NCI-H146 treated with DMSO at 0.1 percent for 48 hours (cell line): ENCODE measurements around the gene GAGE12E.
"Not testable (repeated sequence)": the region's sequence is repeated elsewhere in the genome, so short reads cannot be mapped to it uniquely, and the experiment has no call there.

Source experiments
- DNase-seq: peaks from one replicate; lab custom pipeline; 2025; ENCODE audit not compliant: unreplicated experiment; lab: John Stamatoyannopoulos, UW

GAGE12E gene, protein sequence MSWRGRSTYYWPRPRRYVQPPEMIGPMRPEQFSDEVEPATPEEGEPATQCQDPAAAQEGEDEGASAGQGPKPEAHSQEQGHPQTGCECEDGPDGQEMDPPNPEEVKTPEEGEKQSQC

DNA sequence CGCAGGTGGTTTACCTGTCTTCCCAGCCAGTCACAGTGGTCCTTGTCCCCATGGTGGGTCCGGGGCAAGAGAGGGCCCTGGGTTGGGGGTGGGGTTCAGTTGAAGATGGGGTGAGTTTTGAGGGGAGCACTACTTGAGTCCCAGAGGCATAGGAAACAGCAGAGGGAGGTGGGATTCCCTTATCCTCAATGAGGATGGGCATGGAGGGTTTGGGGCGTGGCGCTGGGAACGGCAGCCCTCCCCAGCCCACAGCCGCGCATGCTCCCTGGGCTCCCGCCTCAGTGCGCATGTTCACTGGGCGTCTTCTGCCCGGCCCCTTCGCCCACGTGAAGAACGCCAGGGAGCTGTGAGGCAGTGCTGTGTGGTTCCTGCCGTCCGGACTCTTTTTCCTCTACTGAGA is at the start of gene GAGE12E:
Gene GAGE12E, plus strand, starts transcription at position 301 of the 400 bp plus-strand sequence. CDS start 1,155 bp downstream, outside the sequence.
- not testable (repeated sequence) for DNase-seq

DNA sequence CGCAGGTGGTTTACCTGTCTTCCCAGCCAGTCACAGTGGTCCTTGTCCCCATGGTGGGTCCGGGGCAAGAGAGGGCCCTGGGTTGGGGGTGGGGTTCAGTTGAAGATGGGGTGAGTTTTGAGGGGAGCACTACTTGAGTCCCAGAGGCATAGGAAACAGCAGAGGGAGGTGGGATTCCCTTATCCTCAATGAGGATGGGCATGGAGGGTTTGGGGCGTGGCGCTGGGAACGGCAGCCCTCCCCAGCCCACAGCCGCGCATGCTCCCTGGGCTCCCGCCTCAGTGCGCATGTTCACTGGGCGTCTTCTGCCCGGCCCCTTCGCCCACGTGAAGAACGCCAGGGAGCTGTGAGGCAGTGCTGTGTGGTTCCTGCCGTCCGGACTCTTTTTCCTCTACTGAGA is 19.2 kb upstream of the GAGE12E start, which contains the start of gene GAGE12C:
Gene GAGE12C, plus strand, starts transcription at position 301 of the 400 bp plus-strand sequence. CDS start 1,155 bp downstream, outside the sequence.
- DNase-seq, result not testable (repeated sequence)

DNA sequence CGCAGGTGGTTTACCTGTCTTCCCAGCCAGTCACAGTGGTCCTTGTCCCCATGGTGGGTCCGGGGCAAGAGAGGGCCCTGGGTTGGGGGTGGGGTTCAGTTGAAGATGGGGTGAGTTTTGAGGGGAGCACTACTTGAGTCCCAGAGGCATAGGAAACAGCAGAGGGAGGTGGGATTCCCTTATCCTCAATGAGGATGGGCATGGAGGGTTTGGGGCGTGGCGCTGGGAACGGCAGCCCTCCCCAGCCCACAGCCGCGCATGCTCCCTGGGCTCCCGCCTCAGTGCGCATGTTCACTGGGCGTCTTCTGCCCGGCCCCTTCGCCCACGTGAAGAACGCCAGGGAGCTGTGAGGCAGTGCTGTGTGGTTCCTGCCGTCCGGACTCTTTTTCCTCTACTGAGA is 9.7 kb upstream of the GAGE12E start, which contains the start of gene GAGE12D:
Gene GAGE12D, plus strand, starts transcription at position 301 of the 400 bp plus-strand sequence. CDS start 1,155 bp downstream, outside the sequence.
- not testable (repeated sequence) for DNase-seq

DNA sequence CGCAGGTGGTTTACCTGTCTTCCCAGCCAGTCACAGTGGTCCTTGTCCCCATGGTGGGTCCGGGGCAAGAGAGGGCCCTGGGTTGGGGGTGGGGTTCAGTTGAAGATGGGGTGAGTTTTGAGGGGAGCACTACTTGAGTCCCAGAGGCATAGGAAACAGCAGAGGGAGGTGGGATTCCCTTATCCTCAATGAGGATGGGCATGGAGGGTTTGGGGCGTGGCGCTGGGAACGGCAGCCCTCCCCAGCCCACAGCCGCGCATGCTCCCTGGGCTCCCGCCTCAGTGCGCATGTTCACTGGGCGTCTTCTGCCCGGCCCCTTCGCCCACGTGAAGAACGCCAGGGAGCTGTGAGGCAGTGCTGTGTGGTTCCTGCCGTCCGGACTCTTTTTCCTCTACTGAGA is 9.5 kb downstream of the GAGE12E start, which contains the start of gene GAGE12F:
Gene GAGE12F, plus strand, starts transcription at position 301 of the 400 bp plus-strand sequence. CDS start 1,155 bp downstream, outside the sequence.
- DNase-seq, result not testable (repeated sequence)

GRCh38 chrX:49568728-49569127 is 17.6 kb downstream of the GAGE12E start:
- DNase-seq, result not testable (repeated sequence)

GRCh38 chrX:49569152-49569551 is 18.1 kb downstream of the GAGE12E start:
- DNase-seq, result not testable (repeated sequence)

DNA sequence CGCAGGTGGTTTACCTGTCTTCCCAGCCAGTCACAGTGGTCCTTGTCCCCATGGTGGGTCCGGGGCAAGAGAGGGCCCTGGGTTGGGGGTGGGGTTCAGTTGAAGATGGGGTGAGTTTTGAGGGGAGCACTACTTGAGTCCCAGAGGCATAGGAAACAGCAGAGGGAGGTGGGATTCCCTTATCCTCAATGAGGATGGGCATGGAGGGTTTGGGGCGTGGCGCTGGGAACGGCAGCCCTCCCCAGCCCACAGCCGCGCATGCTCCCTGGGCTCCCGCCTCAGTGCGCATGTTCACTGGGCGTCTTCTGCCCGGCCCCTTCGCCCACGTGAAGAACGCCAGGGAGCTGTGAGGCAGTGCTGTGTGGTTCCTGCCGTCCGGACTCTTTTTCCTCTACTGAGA is 19.0 kb downstream of the GAGE12E start, which contains the start of gene GAGE12G:
Gene GAGE12G, plus strand, starts transcription at position 301 of the 400 bp plus-strand sequence. CDS start 1,155 bp downstream, outside the sequence.
- DNase-seq, result not testable (repeated sequence)

- DNase-seq, result not testable (repeated sequence)
Measured at GRCh38 chrX:49579649-49580048, 28.6 kb downstream of the GAGE12E start, which contains the start of gene GAGE12H. Gene GAGE12H, plus strand, starts transcription at chrX:49579949. Its CDS starts 1,155 bp downstream, at chrX:49581104.

DNA sequence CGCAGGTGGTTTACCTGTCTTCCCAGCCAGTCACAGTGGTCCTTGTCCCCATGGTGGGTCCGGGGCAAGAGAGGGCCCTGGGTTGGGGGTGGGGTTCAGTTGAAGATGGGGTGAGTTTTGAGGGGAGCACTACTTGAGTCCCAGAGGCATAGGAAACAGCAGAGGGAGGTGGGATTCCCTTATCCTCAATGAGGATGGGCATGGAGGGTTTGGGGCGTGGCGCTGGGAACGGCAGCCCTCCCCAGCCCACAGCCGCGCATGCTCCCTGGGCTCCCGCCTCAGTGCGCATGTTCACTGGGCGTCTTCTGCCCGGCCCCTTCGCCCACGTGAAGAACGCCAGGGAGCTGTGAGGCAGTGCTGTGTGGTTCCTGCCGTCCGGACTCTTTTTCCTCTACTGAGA is 38.1 kb downstream of the GAGE12E start, which contains the start of gene GAGE2A:
Gene GAGE2A, plus strand, starts transcription at position 301 of the 400 bp plus-strand sequence. CDS start 1,155 bp downstream, outside the sequence.
- not testable (repeated sequence) for DNase-seq

DNA sequence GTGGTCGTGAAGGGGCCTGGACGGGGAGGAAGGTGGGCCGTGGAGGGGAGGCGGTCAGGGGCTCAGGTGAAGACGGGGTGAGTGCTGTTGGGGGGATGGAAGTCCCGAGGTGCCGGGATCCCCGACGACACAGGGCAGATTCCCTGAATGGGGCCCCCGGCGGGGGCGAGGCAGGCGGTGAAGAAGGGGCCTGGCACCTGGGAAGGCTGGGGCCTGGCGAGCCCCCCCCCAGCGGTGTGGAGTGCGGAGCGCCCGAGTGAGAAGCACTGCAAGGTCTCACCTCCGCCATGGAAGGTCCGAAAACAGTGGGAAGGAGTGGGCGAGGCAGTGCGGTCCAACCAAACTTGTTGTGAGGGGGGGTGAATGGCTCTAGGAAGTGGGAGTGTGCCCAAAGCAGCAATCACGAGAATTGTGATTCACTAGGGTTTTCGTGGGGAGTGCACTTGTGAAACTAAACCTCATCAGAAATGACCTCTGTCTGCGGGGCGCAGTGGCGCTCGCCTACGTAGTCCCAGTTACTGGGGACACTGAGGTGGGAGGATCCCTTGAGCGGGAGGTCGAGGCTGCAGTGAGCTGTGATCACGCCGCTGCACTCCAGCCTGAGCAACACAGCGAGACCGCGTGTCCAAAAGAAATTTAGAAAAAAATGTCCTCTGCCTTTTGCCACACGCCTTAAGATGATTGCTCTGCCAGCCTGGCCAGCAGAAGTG is 38.8 kb downstream of the GAGE12E start:
- not testable (repeated sequence) for DNase-seq

DNA sequence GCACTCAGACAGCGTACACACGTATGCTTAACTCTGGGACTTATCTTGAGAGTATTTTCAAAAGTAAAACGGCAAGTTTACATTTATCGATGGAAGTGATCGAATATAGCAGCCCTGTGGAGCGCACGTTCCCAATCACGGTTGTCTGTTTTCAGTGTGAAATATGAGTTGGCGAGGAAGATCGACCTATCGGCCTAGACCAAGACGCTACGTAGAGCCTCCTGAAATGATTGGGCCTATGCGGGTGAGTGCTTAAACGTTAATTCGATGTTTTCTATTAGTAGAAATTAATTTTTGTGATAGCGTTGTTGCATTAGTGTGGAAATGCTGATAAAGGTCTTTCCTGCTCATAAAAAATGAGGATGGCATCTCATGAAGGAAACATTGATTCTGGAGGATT is 39.4 kb downstream of the GAGE12E start:
- not testable (repeated sequence) for DNase-seq

DNA sequence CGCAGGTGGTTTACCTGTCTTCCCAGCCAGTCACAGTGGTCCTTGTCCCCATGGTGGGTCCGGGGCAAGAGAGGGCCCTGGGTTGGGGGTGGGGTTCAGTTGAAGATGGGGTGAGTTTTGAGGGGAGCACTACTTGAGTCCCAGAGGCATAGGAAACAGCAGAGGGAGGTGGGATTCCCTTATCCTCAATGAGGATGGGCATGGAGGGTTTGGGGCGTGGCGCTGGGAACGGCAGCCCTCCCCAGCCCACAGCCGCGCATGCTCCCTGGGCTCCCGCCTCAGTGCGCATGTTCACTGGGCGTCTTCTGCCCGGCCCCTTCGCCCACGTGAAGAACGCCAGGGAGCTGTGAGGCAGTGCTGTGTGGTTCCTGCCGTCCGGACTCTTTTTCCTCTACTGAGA is 47.6 kb downstream of the GAGE12E start, which contains the start of gene GAGE1:
Gene GAGE1, plus strand, starts transcription at position 301 of the 400 bp plus-strand sequence. CDS start 1,155 bp downstream, outside the sequence.
- DNase-seq, result not testable (repeated sequence)
